SK-N-SH (cell line): ENCODE data around the gene AK2.

Experiments used
- CTCF ChIP-seq: fragments of 200-600 bp; sonication (generic); IDR thresholded peaks from 2 replicates; pipeline ENCODE4 v1.6.1; 2017; ENCODE audit warnings: antibody characterized with exemption, mild to moderate bottlenecking, moderate library complexity
- EZH2phosphoT487 ChIP-seq: fragments of 200-600 bp; sonication (generic); IDR thresholded peaks from 2 replicates; pipeline ENCODE4 v1.6.1; 2017; ENCODE audit warnings: low read depth, mixed run types, mild to moderate bottlenecking, antibody characterized with exemption, moderate library complexity, borderline replicate concordance
- FOSL2 ChIP-seq: IDR thresholded peaks from 2 replicates; pipeline ENCODE4 v1.4.0; 2012; ENCODE audit warnings: low read depth, mild to moderate bottlenecking, moderate library complexity, borderline replicate concordance
- FOXM1 ChIP-seq: IDR thresholded peaks from 2 replicates; pipeline ENCODE4 v1.4.0; 2012; ENCODE audit warnings: low read depth, mild to moderate bottlenecking
- JUND ChIP-seq: IDR thresholded peaks from 2 replicates; pipeline ENCODE4 v1.4.0; 2012
- MAX ChIP-seq: IDR thresholded peaks from 2 replicates; pipeline ENCODE4 v1.4.0; 2012; ENCODE audit warnings: low read depth
- MXI1 ChIP-seq: IDR thresholded peaks from 2 replicates; pipeline ENCODE4 v1.6.1; 2012; ENCODE audit warnings: mild to moderate bottlenecking, low read depth, low read length, improper control_type of control experiment
- PBX3 ChIP-seq: IDR thresholded peaks from 2 replicates; pipeline ENCODE4; 2012
- POLR2AphosphoS5 ChIP-seq: IDR thresholded peaks from 2 replicates; pipeline ENCODE4 v1.6.1; 2012; ENCODE audit warnings: low read depth, low read length
- RAD21 ChIP-seq: IDR thresholded peaks from 2 replicates; pipeline ENCODE4 v1.6.1; 2012; ENCODE audit warnings: mild to moderate bottlenecking, low read length
- REST ChIP-seq: IDR thresholded peaks from 2 replicates; pipeline ENCODE4 v1.6.1; 2012; ENCODE audit warnings: mild to moderate bottlenecking, low read depth, low read length, moderate library complexity
- SIN3A ChIP-seq: IDR thresholded peaks from 2 replicates; pipeline ENCODE4 v1.6.1; 2012; ENCODE audit warnings: low read depth, mild to moderate bottlenecking, low read length, moderate library complexity, borderline replicate concordance

- TF ChIP-seq MAX: no peak
- TF ChIP-seq CTCF: no peak
- TF ChIP-seq MXI1: no peak
- TF ChIP-seq SIN3A: no peak
- no peak for TF ChIP-seq PBX3
- TF ChIP-seq EZH2phosphoT487: no peak
- no peak for TF ChIP-seq FOSL2
- TF ChIP-seq JUND: no peak
- no peak for TF ChIP-seq REST
- TF ChIP-seq POLR2AphosphoS5: no peak
- no peak for TF ChIP-seq FOXM1
- TF ChIP-seq RAD21: no peak
Measured at GRCh38 chr1:33049371-33049770, 12.7 kb upstream of the AK2 start.
